M059J (cell line): ENCODE data around the gene SEC61A1. TPM values are rescaled to one million over a fixed set of nuclear protein-coding genes. Genes with fewer than 3 reads are reported as not detected.

ENCODE experiments used
- DNase-seq: peaks from one replicate; pipeline ENCODE4 v3.0.0-alpha.2; 2012; ENCODE audit warnings: low read depth
- total RNA-seq: library from RNA; depleted of rRNA; stranded (reverse); fragments of >200 nt; shearing (Covaris generic); gene quantifications from 2 replicates; pipeline ENCODE4 v1.2.3, GENCODE V29; 2014; rRNA removed

The SEC61A1 gene
- 469 and 512 TPM in 2 replicates for total RNA-seq

- DNase-seq, result peak; percentile 97
Observed at GRCh38 chr3:128051837-128052594, at the start of gene SEC61A1. Gene SEC61A1, plus strand, starts transcription at chr3:128052437. Its CDS starts 116 bp downstream, at chr3:128052553.

- DNase-seq, result no peak
Observed at GRCh38 chr3:128004661-128005060, 47.6 kb upstream of the SEC61A1 start.

GRCh38 chr3:128006061-128007032, 45.9 kb upstream of the SEC61A1 start:
- DNase-seq, result no peak

- DNase-seq, result no peak
Observed at GRCh38 chr3:128007033-128007424, 45.2 kb upstream of the SEC61A1 start.

- no peak for DNase-seq
Observed at GRCh38 chr3:128009952-128010846, 42.0 kb upstream of the SEC61A1 start.

- DNase-seq, result peak; percentile 43
Observed at GRCh38 chr3:128011140-128011539, 41.1 kb upstream of the SEC61A1 start.

GRCh38 chr3:128012050-128012449, 40.2 kb upstream of the SEC61A1 start:
- no peak for DNase-seq

GRCh38 chr3:128014548-128014947, 37.7 kb upstream of the SEC61A1 start:
- DNase-seq, result no peak

GRCh38 chr3:128016502-128016901, 35.7 kb upstream of the SEC61A1 start:
- DNase-seq, result no peak

GRCh38 chr3:128021768-128022372, 30.4 kb upstream of the SEC61A1 start:
- no peak for DNase-seq

- DNase-seq, result peak; percentile 60
Observed at GRCh38 chr3:128033102-128033501, 19.1 kb upstream of the SEC61A1 start.

GRCh38 chr3:128036119-128036518, 16.1 kb upstream of the SEC61A1 start:
- DNase-seq, result no peak

- no peak for DNase-seq
Observed at GRCh38 chr3:128040041-128040440, 12.2 kb upstream of the SEC61A1 start.

- DNase-seq, result no peak
Observed at GRCh38 chr3:128040660-128041059, 11.6 kb upstream of the SEC61A1 start.

GRCh38 chr3:128041344-128041743, 10.9 kb upstream of the SEC61A1 start:
- DNase-seq, result no peak

- DNase-seq, result peak; percentile 40
Observed at GRCh38 chr3:128050597-128050996, 1.6 kb upstream of the SEC61A1 start.

GRCh38 chr3:128051459-128051836, 789 bp upstream of the SEC61A1 start:
- no peak for DNase-seq

- peak; percentile 36 for DNase-seq
Observed at GRCh38 chr3:128052595-128053351, 536 bp downstream of the SEC61A1 start.

- DNase-seq, result no peak
Observed at GRCh38 chr3:128053614-128054013, 1.4 kb downstream of the SEC61A1 start.

GRCh38 chr3:128054367-128054766, 2.1 kb downstream of the SEC61A1 start:
- DNase-seq, result peak; percentile 79
